ENCODE results near the gene ELMO3. TPM values are rescaled to one million over a fixed set of nuclear protein-coding genes. Genes with fewer than 3 reads are reported as not detected.

Gene ELMO3
- total and polyA plus RNA-seq, 2 of the 13 experiments (the other 11 are each of a cell fraction or from before 2014, with no cell fraction given) = 2.6 to 4.0 TPM

GRCh38 chr16:67169642-67170167 is 29.2 kb upstream of the ELMO3 start (continued):
- TF ChIP-seq CEBPZ (IDR thresholded peaks at IDR 0.05; ENCODE audit: low read length) = no peak
- no peak for TF ChIP-seq GLMP (CRISPR knock-in tag; IDR thresholded peaks at IDR 0.05; ENCODE audit: borderline replicate concordance)
- TF ChIP-seq SP4 (CRISPR knock-in tag; IDR thresholded peaks at IDR 0.05) = no peak; the same call in 1 of the 2 replicates
- no peak for TF ChIP-seq ZNF644 (CRISPR knock-in tag; IDR thresholded peaks at IDR 0.05; ENCODE audit: low read depth)
- TF ChIP-seq MZF1 (CRISPR knock-in tag; IDR thresholded peaks at IDR 0.05; ENCODE audit: borderline replicate concordance) = no peak
- no peak for TF ChIP-seq SIN3A (IDR thresholded peaks at IDR 0.05; ENCODE audit: borderline replicate concordance, low read depth, low read length)
- no peak for TF ChIP-seq ZFX (CRISPR knock-in tag; IDR thresholded peaks at IDR 0.05; ENCODE audit: low read depth)
- TF ChIP-seq ZNF616 (CRISPR knock-in tag; IDR thresholded peaks at IDR 0.05; ENCODE audit: low read depth) = no peak
- no peak for TF ChIP-seq RFX3 (CRISPR knock-in tag; IDR thresholded peaks at IDR 0.05)
- TF ChIP-seq ZNF598 (CRISPR knock-in tag; IDR thresholded peaks at IDR 0.05; ENCODE audit: borderline replicate concordance) = no peak
- TF ChIP-seq ZNF235 (CRISPR knock-in tag; IDR thresholded peaks at IDR 0.05; ENCODE audit: borderline replicate concordance) = peak; percentile 59; the same call in 1 of the 2 replicates
- no peak for TF ChIP-seq ZC3H13 (CRISPR knock-in tag; IDR thresholded peaks at IDR 0.05)
- 0 out of 2 replicates have a peak, but pooled peaks have one; percentile 43 for TF ChIP-seq ARHGAP35 (CRISPR knock-in tag; IDR thresholded peaks at IDR 0.05; ENCODE audit: borderline replicate concordance)
- TF ChIP-seq ZNF704 (CRISPR knock-in tag; IDR thresholded peaks at IDR 0.05; ENCODE audit: borderline replicate concordance) = no peak
- no peak for TF ChIP-seq AGO2 (optimal IDR thresholded peaks at IDR 0.05; ENCODE audit: low read depth, low read length)
- TF ChIP-seq FOXJ3 (CRISPR knock-in tag; IDR thresholded peaks at IDR 0.05; ENCODE audit: borderline replicate concordance) = no peak
- TF ChIP-seq ISL2 (CRISPR knock-in tag; IDR thresholded peaks at IDR 0.05) = no peak
- TF ChIP-seq DNMT3B (CRISPR knock-in tag; conservative IDR thresholded peaks at IDR 0.05) = no peak
- TF ChIP-seq FOXK2 (IDR thresholded peaks at IDR 0.05) = no peak
- TF ChIP-seq NCOR1 (IDR thresholded peaks at IDR 0.05; ENCODE audit: borderline replicate concordance, low read length) = no peak
- TF ChIP-seq ZNF780A (CRISPR knock-in tag; IDR thresholded peaks at IDR 0.05) = no peak
- TF ChIP-seq IRX3 (CRISPR knock-in tag; IDR thresholded peaks at IDR 0.05; ENCODE audit: borderline replicate concordance, low read depth) = no peak
- TF ChIP-seq ATF1 (CRISPR knock-in tag; IDR thresholded peaks at IDR 0.05) = no peak
- no peak for TF ChIP-seq ZNF724P (CRISPR knock-in tag; IDR thresholded peaks at IDR 0.05; ENCODE audit: borderline replicate concordance)
- TF ChIP-seq EZH2 (conservative IDR thresholded peaks at IDR 0.05; ENCODE audit: low read depth, low read length) = no peak
- no peak for TF ChIP-seq BRF2 (CRISPR knock-in tag; IDR thresholded peaks at IDR 0.05)

All from HepG2 (cell line).